Caco-2 (cell line): ENCODE results near the gene COX5B. TPM values are rescaled to one million over a fixed set of nuclear protein-coding genes. Genes with fewer than 3 reads are reported as not detected.

Experiments
- BruUV-seq: library from RNA; stranded (reverse); fragments of 400-500 nt; replicated peaks from 2 replicates; lab custom pipeline; 2021; lab: Mats Ljungman, UMichigan
- CTCF ChIA-PET: fragments of 300-600 bp; sonication (Branson Sonifier 250); formaldehyde crosslinking; loops from one replicate; lab custom pipeline; 2022; ENCODE audit warnings: antibody characterized with exemption; lab: Charles Lee
- POLR2A ChIA-PET: fragments of 300-600 bp; sonication (Branson Sonifier 250); formaldehyde crosslinking; loops from one replicate; lab custom pipeline; 2022; ENCODE audit warnings: antibody characterized with exemption; lab: Charles Lee
- DNase-seq, 2 experiments: peaks; one replicate each; pipeline versions ENCODE4 v3.0.0 to v3.0.0-alpha.2; 2020 to 2022
- H3K27me3 ChIP-seq: replicated peaks from 2 replicates; pipeline ENCODE4 v1.6.0; 2011; ENCODE audit warnings: low read length; ENCODE audit not compliant: control insufficient read depth, insufficient read depth
- H3K36me3 ChIP-seq: 2 replicates; pipeline ENCODE4 v1.5.1; 2011; ENCODE audit warnings: low read length; ENCODE audit not compliant: control insufficient read depth, insufficient read depth
- H3K4me1 ChIP-seq: fragments of 250-450 bp; sonication (Bioruptor Pico); 2 replicates; pipeline ENCODE4 v1.5.1; 2020; ENCODE audit warnings: mild to moderate bottlenecking
- H3K4me3 ChIP-seq: 2 replicates; pipeline ENCODE4 v1.5.1; 2011; ENCODE audit warnings: low read depth, mild to moderate bottlenecking, control low read depth, low read length
- H3K9me3 ChIP-seq: fragments of 250-450 bp; sonication (Bioruptor Pico); 2 replicates; pipeline ENCODE4 v1.5.1; 2020; ENCODE audit warnings: mild to moderate bottlenecking, moderate library complexity
- H3K27ac Mint-ChIP-seq: one replicate; pipeline ENCODE4 v1.8.0; 2022; ENCODE audit warnings: mixed read lengths; ENCODE audit not compliant: unreplicated experiment
- H3K27me3 Mint-ChIP-seq: one replicate; pipeline ENCODE4 v1.8.0; 2022; ENCODE audit warnings: mixed read lengths; ENCODE audit not compliant: insufficient read depth, unreplicated experiment
- H3K36me3 Mint-ChIP-seq: one replicate; pipeline ENCODE4 v1.8.0; 2022; ENCODE audit warnings: mild to moderate bottlenecking, mixed read lengths; ENCODE audit not compliant: insufficient read depth, unreplicated experiment
- H3K4me1 Mint-ChIP-seq: one replicate; pipeline ENCODE4 v1.8.0; 2022; ENCODE audit warnings: low read depth, mixed read lengths; ENCODE audit not compliant: unreplicated experiment
- H3K4me3 Mint-ChIP-seq: one replicate; pipeline ENCODE4 v1.8.0; 2022; ENCODE audit warnings: mild to moderate bottlenecking, moderate library complexity, mixed read lengths; ENCODE audit not compliant: unreplicated experiment
- H3K9me3 Mint-ChIP-seq: one replicate; pipeline ENCODE4 v1.8.0; 2022; ENCODE audit warnings: mixed read lengths; ENCODE audit not compliant: unreplicated experiment
- intact Hi-C: fragments of 100-400 bp; cut with micrococcal nuclease; formaldehyde crosslinking; loops from one replicate; pipeline ENCODE4 v1.10.0; 2022; ENCODE audit not compliant: unreplicated experiment
- total RNA-seq: library from RNA; stranded (reverse); gene quantifications from 2 replicates; pipeline ENCODE4 v1.2.3, GENCODE V29; 2022
- TF ChIP-seq, protein P1 (sequence below), 2 experiments: fragments of 200-600 bp in 1 of 2; IDR thresholded peaks; 1 replicate in 1 of 2; 2 replicates in 1 of 2; pipeline versions ENCODE4 v1.5.1 to v1.8.0; 2011 to 2022; ENCODE audit warnings: antibody characterized with exemption in 1 of 2, control low read depth in 1 of 2, inconsistent platforms in 1 of 2, low read depth in 1 of 2, low read length in 1 of 2, mild to moderate bottlenecking in 1 of 2, moderate library complexity in 1 of 2; ENCODE audit not compliant: insufficient read depth in 1 of 2, severe bottlenecking in 1 of 2, unreplicated experiment in 1 of 2

COX5B gene
- total RNA-seq, 1 experiment from 2014 or later, result 313 TPM

DNA sequence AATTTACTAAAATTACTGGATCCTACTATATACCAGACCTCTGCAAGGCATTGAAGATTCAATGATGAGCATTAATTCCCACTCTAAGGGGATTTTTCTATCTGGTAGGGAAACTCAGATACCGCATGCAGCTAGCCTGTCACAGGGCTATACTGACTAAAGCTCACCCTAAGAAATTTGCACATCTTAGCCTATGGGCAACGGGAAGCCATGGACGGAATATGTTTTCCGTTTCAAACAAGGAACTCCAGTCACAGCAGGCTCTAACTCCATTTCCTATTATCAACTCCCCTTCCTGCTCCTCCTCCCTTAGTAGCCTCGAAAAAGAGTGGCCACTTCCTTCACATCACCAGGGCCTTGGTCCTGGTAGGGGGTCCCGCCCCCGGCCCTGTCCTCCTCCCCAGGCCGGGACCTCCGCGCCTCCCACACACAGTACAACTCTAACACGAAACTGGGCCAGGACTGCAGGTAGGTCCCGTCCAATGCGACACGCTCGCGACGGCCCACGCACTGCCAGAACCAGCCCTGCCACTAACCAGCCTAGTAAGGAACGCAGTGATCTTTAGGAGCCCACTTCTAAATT lies 659 bp upstream of the COX5B start:
- TF ChIP-seq, protein P1, sequence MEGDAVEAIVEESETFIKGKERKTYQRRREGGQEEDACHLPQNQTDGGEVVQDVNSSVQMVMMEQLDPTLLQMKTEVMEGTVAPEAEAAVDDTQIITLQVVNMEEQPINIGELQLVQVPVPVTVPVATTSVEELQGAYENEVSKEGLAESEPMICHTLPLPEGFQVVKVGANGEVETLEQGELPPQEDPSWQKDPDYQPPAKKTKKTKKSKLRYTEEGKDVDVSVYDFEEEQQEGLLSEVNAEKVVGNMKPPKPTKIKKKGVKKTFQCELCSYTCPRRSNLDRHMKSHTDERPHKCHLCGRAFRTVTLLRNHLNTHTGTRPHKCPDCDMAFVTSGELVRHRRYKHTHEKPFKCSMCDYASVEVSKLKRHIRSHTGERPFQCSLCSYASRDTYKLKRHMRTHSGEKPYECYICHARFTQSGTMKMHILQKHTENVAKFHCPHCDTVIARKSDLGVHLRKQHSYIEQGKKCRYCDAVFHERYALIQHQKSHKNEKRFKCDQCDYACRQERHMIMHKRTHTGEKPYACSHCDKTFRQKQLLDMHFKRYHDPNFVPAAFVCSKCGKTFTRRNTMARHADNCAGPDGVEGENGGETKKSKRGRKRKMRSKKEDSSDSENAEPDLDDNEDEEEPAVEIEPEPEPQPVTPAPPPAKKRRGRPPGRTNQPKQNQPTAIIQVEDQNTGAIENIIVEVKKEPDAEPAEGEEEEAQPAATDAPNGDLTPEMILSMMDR (IDR thresholded peaks at IDR 0.05; ENCODE audit: insufficient read depth in 1 of 2, low read depth in 1 of 2, low read length in 1 of 2, severe bottlenecking in 1 of 2, unreplicated experiment in 1 of 2), result no peak
- Mint-ChIP-seq H3K4me1 (peaks cover 6% of the 10 kb centered on the region), H3K9me3 (no peaks in the 10 kb centered on the region), H3K27me3 (peaks cover 3% of the 10 kb centered on the region), H3K27ac (peak overlapping the region; percentile 99), H3K4me3 (peak overlapping the region; percentile 99), H3K36me3 (peaks cover 41% of the 10 kb centered on the region)
- peaks cover 3% of the 10 kb centered on the region; the same call in 1 of the 2 replicates for H3K36me3 ChIP-seq
- ChIA-PET POLR2A (interaction anchor here (0.5 to 2.2 kb wide), 8 partner anchors 11 to 1310 kb away, joined by 3 to 82 read pairs (median 4); partner anchors contain the start of genes ACTR1B and ANKRD36B), CTCF (interaction anchor here (1.0 to 2.1 kb wide), 5 partner anchors 18 to 55 kb away, joined by 5 to 14 read pairs (median 7); partner anchors contain the start of gene ACTR1B)
- no peak for DNase-seq
- H3K4me1 ChIP-seq, result no peaks in the 10 kb centered on the region
- intact Hi-C loops, result loop anchor here (1.0 to 5.0 kb wide), 2 partner anchors 19 to 53 kb away; partner anchors contain the start of gene ACTR1B
- H3K4me3 ChIP-seq, result peak overlapping the region; percentile 50
- no peaks in the 10 kb centered on the region for H3K9me3 ChIP-seq
- H3K27me3 ChIP-seq, result no peaks in the 10 kb centered on the region
- TSS peak; percentile 94 for BruUV-seq

- Histone ChIP-seq H3K27me3 (no peaks in the 10 kb centered on the region), H3K9me3 (no peaks in the 10 kb centered on the region), H3K4me1 (no peaks in the 10 kb centered on the region), H3K4me3 (peak overlapping the region; percentile 88), H3K36me3 (peaks cover 3% of the 10 kb centered on the region; the same call in 1 of the 2 replicates)
- TF ChIP-seq, protein P1 (IDR thresholded peaks at IDR 0.05; ENCODE audit: insufficient read depth in 1 of 2, low read depth in 1 of 2, low read length in 1 of 2, severe bottlenecking in 1 of 2, unreplicated experiment in 1 of 2), result no peak
- ChIA-PET CTCF (interaction anchor here (1.8 to 2.1 kb wide), 2 partner anchors 16 to 56 kb away, joined by 7 to 14 read pairs; no protein-coding TSS in a partner anchor), POLR2A (interaction anchor here (0.5 to 2.2 kb wide), 3 partner anchors 16 to 44 kb away, joined by 4 to 82 read pairs (median 6); partner anchors contain the start of gene ACTR1B)
- DNase-seq, result no peak
- Mint-ChIP-seq H3K4me3 (peak overlapping the region; percentile 99), H3K9me3 (no peaks in the 10 kb centered on the region), H3K36me3 (peaks cover 45% of the 10 kb centered on the region), H3K27ac (peak overlapping the region; percentile 99), H3K4me1 (peaks cover 6% of the 10 kb centered on the region), H3K27me3 (peaks cover 3% of the 10 kb centered on the region)
- TSS peak; percentile 48 for BruUV-seq
- intact Hi-C loops, result loop anchor here (5.0 kb wide), 1 partner anchor 55 kb away; no protein-coding TSS in a partner anchor
These were observed 1.1 kb downstream of the COX5B start for GRCh38 chr2:97646977-97647376.

- Mint-ChIP-seq H3K27me3 (no peaks in the 10 kb centered on the region), H3K4me1 (peaks cover 6% of the 10 kb centered on the region), H3K4me3 (no peak overlapping the region), H3K36me3 (peaks cover 45% of the 10 kb centered on the region), H3K27ac (no peak overlapping the region), H3K9me3 (peaks cover 18% of the 10 kb centered on the region)
- Histone ChIP-seq H3K4me3 (no peak overlapping the region), H3K9me3 (no peaks in the 10 kb centered on the region), H3K36me3 (peaks cover 3% of the 10 kb centered on the region), H3K4me1 (no peaks in the 10 kb centered on the region), H3K27me3 (no peaks in the 10 kb centered on the region)
- intact Hi-C loops, result no loop called here
- POLR2A ChIA-PET, result interaction anchor here (0.8 kb wide), 1 partner anchor 13 kb away, joined by 4 read pairs; no protein-coding TSS in a partner anchor
- TF ChIP-seq, protein P1 (IDR thresholded peaks at IDR 0.05; ENCODE audit: insufficient read depth in 1 of 2, low read depth in 1 of 2, low read length in 1 of 2, severe bottlenecking in 1 of 2, unreplicated experiment in 1 of 2), result no peak
- BruUV-seq, result no TSS peak
- DNase-seq, result no peak
- CTCF ChIA-PET, result interaction anchor here (1.6 to 2.5 kb wide), 3 partner anchors 13 to 60 kb away, joined by 4 to 11 read pairs (median 10); partner anchors contain the start of gene ACTR1B
These were observed 5.3 kb downstream of the COX5B start for GRCh38 chr2:97651114-97651513.
